SKM-1 treated with dmso at 0.1 percent for 144 hours (cell line): ENCODE data around the gene GALNT11.
"Not testable (repeated sequence)": the region's sequence is repeated elsewhere in the genome, so short reads cannot be mapped to it uniquely, and the experiment has no call there.

ENCODE experiments used
- DNase-seq: peaks from one replicate; lab custom pipeline; 2025; ENCODE audit not compliant: unreplicated experiment; lab: John Stamatoyannopoulos, UW

GALNT11 gene

GRCh38 chr7:152025077-152025936 lies at the start of gene GALNT11:
TSS of gene GALNT11 (plus strand) at chr7:152025674. CDS start at chr7:152094228, 68,554 bp downstream.
- peak; percentile 52 for DNase-seq

- DNase-seq = no peak
Observed at GRCh38 chr7:151978616-151979015, 46.9 kb upstream of the GALNT11 start.

DNA sequence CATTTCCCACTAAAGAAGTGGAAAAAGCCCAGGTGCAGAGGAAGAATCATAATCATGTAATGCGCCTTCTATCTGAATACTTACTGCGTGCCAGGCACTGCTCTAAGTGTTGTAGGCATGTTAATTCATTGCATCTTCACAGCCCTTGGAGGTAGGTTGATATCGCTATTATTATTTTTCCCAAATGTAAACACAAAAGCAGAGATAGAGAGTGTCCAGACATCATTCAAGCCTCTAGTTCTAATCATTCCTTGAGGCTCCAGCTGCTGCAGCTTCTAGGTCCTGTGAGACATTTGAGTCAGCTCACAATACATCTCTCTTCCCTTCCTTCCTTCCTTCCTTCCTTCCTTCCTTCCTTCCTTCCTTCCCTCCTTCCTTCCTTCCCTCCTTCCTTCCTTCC lies 44.3 kb upstream of the GALNT11 start:
- no peak for DNase-seq

DNA sequence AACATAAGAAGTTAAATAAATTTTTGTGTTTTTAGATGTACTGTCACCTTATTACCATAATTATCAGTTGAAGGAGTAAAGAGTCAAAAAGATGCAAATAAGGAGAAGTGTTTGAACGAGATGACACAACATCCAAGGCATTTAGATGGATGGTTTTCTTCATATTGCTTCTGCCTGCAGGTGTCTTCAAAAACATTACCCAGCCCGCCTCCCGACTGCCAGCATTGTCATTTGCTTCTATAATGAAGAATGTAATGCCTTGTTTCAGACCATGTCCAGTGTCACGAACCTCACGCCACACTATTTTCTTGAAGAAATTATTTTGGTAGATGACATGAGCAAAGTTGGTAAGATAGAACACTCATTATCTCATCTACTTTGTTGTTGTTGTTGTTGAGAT lies 42.7 kb upstream of the GALNT11 start:
- no peak for DNase-seq

DNA sequence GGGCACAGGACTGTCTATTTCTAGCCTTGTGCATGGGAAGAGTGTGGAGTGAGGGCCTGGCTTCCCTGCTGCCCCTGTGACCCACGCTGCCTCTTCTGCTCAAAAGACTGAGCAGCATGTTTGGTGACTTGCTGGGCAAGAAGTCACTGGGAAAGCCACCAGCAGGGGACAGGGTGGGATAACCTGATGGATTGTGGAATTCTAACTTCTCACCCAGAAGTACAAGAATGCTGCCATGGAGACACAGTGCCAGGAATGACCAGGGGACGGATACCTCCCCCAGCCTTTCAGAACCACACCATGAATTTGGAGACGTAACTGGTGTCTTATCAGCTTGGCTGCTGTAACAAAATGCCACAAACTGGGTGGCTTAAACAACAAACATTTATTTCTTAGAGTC lies 40.9 kb upstream of the GALNT11 start:
- no peak for DNase-seq

GRCh38 chr7:151987748-151988529 lies 37.5 kb upstream of the GALNT11 start:
- no peak for DNase-seq

DNA sequence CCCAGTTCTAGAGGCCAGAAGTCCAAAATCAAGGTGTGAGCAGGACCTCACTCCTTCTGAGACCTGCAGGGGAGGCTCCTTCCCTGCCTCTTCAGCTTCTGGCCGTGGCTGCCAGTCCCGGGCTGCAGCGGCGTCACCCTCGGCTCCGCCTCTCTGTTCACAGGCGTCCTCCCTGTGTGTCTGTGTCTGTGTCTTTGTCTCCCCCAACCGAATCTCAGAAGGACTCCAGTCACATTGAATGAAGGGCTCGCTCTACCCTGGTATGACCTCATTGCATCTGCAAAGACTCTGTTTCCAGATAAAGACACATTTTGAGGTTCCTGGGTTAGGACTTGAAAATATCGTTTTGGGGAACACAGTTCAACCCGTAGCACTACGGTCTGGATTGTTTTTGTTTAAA lies 33.1 kb upstream of the GALNT11 start:
- no peak for DNase-seq

DNA sequence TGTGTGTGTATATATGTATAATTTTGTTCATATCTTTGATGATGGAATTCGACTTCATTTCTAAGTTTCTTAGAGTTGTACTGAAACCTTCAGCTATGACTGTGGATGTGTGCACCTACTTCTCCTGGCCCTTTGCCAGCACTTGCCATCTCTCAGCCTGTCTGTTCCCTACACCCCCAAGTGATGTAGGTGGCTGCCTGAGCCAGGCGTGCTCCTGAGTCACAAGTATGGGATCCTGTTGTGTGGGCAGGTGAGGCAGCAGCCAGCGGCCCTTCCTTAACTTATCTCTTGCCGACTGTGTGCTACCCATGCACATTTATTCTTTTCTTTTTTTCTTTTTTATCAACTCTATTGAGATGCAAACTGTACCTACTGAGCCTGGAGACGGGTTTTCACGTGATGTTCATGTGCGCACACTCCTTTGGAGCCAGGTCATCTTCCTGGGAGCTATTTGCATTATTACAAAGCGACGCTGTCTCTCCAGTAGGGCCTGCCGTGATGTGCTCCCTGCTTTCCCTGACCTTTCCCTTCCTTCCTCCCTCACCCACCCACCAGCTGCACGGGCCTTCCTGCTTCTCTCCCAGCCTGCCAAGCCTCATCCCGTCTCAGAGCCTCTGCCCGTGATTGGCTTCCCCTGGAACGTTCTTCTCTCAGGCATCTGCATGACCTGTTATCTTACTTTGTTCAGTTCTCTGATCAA lies 31.3 kb upstream of the GALNT11 start:
- DNase-seq = no peak

- no peak for DNase-seq
Observed at GRCh38 chr7:151999424-152000090, 25.9 kb upstream of the GALNT11 start.

DNA sequence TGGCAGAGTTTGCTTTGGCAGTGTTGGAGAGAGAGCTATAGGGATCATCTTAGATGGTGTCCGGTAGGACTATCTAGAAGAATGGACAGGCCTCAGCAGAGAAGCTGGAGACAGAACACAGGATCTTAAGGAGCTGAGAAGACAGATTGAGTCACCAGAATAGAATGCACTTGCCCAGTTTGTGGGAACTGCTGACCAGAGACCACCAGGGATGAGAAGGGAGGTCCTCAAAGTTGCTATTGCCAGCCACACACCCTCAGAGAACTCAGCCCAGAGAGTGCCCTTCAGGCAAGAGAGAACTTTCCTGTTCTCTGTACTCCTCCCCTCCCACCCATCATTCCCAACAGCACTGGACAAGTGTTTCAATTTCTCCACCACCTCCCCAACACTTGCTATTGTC lies 25.3 kb upstream of the GALNT11 start:
- no peak for DNase-seq

DNA sequence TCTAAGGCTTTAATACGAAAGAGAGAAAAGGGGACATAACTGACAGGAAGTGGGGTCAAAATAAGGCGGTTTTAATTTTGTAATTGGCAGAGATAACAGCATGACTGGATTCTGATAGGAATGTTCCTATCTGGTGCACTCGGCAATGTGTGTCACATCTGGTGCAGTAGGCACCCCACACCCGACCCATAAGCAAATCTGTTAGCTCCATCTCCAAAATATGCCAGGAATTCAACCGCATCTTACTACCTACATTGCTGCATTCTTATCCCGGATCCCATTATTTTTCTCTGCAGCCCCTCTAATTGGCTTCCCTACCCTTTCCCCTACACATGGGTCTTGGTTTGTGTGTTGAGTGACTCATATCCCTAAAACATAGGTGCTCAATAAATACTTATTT lies 19.1 kb upstream of the GALNT11 start:
- DNase-seq = no peak

GRCh38 chr7:152011860-152012259 lies 13.6 kb upstream of the GALNT11 start:
- no peak for DNase-seq

GRCh38 chr7:152013230-152013629 lies 12.2 kb upstream of the GALNT11 start:
- no peak for DNase-seq

GRCh38 chr7:152013974-152014373 lies 11.5 kb upstream of the GALNT11 start:
- DNase-seq = no peak

DNA sequence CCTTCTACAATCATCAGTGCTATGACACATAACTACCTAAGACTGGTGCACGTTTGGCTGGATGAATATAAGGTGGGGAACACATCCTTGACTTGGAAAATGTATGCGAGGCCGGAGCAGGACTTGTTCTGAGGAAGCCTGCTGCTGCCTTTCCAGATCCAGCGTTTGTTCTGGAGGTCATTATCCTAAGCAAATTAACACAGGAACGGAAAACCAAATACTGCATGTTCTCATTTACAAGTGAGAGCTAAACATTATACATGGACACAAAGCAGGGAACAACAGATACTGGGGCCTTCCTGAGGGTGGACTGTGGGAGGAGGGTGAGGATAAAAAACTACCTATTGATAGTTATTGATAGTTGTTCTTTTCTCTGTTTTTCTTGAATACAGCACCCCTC lies 10.8 kb upstream of the GALNT11 start:
- no peak for DNase-seq

DNA sequence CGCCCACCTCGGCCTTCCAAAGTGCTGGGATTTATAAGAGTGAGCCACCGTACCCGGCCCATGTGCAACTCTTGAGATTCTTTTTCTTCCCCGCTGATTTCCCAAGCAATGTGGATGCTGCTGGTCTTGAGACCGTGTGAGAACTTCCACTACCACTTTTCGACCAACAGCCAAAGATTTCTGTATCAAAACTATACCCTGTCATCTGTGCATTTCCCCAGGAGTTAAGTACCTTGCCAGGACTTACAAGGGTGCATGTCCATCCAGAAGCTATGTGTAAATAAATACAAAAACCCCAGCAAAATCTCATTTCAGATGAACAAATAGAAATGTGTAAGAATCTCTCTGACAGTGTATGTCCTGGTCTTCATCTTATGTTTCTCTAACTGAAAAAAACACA lies 9.9 kb upstream of the GALNT11 start:
- no peak for DNase-seq

- DNase-seq = no peak
Observed at GRCh38 chr7:152016947-152017346, 8.5 kb upstream of the GALNT11 start.

GRCh38 chr7:152017683-152018082 lies 7.8 kb upstream of the GALNT11 start:
- not testable (repeated sequence) for DNase-seq

GRCh38 chr7:152021740-152022139 lies 3.7 kb upstream of the GALNT11 start:
- DNase-seq = not testable (repeated sequence)

DNA sequence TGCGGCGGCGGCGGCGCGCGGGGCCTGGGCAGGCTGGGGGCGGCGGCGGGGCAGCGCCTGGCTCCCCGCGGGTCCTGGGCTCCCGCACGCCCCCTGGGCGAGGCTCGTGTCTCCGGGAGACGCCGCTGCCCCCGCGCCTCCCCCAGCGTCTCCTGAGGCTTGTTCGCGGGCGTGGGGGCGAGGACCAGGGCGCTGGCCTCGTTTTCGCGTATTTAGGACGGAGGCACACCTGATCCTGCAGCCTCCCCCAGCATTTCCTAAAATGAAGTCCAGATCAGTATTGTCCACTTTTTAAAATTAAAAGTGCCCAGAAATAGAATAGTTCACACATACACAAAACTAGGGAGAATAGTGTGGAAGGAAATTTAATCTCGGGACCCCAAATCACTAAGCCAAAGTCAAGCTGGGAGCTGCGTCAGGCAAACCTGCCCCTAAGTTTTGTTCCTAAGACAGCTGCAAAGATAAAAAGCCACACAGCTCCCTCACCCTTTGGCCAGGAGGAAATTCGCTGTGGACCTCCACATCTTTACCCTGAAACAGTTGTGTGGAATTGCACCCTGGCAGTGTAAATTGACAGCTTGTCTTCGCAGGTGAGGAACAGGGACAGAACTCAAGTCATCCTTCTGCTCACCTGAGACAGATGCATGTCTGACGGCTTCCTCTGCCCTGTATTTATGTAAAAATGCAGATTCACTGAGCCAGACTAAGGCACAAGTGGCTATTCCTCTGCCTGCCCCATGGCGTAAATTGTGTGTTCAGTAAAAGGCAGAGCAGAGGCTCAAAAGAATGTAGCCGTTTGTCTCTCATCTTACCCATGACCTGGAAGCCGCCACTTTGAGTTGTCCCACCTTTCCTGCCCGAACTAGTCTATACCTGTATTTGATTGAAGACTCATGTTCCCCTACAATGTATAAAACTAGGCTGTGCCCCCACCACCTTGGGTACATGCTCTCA lies 740 bp downstream of the GALNT11 start:
- DNase-seq = no peak
